GM08714 (cell line): Measurements from ENCODE around the gene EDN2.

Source experiments
- H3K4me3 ChIP-seq: fragments of 200-500 bp; sonication (Bioruptor generic); 2 replicates; pipeline ENCODE4 v1.5.1; 2014; ENCODE audit warnings: mild to moderate bottlenecking, low read length, inconsistent platforms
- ZNF274 ChIP-seq: IDR thresholded peaks from 2 replicates; pipeline ENCODE4 v1.6.1; 2012; ENCODE audit warnings: mild to moderate bottlenecking, low read depth, low read length

The EDN2 gene

DNA sequence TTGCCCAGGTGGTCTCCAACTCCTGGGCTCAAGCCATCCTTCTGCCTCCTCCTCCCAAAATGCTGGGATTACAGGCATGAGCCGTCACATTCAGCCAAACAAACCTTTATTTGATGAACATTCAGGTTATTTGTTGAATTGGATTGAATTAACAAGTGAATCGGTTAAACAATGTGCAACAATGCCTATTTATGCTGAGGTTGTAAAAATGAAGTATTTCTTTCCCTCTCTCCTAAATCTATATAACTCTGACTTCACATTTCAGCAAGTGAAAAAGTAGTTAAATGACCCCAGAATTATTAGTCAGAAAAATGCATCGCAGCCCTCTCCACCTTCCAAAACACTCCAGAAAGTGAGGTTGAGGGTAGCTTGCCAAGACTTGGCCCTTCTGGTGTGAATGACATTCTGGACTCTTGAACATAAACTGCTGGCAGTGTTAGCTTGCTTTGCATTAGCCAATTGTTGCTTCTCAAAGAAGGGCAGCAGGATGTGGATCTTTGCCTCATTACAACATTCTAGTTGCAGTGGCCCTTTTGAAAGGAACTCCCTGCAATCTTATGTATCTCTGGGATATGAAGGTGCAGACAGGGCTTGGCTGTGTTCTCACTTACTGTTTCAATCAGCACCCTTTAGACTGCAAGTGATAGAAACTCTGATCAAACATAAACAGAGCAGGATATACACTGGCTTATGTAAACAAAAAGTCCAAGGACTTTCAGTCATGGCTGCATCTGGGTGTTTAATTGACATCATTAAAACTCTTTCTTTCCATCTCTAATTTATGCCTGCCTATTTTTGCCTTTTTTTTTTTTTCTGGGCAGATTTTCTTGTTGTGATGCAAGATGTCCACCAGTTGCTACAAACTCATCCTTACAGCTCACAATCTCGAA lies 22.4 kb downstream of the EDN2 start:
- no peak for TF ChIP-seq ZNF274

DNA sequence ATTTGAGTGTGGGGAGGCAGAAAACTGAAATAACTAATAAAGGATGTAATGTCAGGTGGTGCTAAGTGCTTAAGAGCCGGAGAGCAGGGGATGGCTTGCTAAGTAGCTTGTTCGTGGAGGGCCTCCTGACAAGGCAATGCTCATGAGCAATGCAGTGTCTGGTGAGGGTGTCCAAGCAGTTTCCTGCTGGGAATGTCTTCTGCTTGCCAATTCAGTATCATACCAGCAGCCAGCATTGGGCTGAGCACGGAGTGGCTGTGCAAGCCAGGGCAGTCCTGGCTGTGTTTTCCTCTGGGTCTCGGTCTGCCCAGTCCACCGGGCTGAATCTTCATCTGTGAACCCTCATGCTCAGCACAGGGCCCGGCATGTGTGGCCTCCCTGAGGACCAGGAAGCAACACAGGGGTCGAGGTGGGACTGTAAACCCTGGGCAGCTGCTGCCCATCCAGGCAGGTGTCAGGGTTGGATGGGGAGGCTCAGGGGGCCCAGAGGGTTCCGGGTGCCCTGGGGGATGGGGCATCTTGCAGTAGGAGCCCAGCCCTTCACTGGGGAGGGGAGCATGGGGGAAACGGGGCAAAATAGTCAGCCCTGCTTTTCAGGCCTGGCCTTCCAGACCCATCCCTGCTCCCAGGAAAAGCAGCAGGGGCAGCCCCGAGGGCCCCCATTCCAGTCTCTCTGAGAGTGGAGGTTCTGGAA lies 27.5 kb downstream of the EDN2 start:
- TF ChIP-seq ZNF274, result no peak
- H3K4me3 ChIP-seq, result no peak overlapping the region

More for the DNA sequence above, 22.4 kb downstream of the EDN2 start:
- no peak overlapping the region for H3K4me3 ChIP-seq

DNA sequence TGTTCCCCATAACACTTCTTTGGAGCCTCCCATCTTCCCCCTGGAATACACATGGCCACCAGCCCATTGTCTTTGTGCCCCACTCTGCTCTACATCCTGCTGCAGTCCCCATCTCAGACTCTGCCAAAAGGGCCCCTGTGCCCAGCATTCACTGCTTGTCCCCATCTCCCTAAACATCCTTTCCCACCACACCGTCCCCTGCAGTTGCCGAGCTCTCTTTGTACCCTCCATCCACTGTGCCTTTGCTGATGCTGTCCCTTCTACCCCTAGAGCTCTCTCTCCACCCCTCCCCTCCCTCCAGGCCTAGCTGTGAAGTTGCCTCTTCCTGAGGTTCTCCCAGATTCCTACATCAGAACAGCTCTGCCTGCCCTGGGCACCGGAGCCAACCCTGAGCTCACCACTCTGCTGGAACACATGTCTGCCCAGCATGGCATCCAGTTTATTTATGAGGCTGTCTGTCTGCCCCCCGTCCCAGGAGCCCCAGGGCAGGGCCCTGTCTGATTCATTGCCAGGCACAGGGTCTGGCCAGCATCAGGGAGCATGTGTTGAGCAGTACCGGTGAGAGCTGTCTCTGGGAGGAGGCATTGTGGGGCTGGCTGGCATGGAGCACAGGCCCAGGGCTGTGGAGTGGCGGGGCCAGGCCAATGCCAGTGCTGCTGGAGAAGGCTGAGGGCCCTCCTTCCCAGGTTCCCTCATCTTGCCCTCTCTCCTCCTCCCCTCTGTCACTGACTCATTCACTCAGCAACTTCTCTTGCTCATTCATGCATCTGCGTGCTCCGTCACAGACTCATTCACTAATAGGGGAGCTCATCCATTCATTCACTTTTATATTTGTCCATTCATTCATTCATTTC lies 28.8 kb downstream of the EDN2 start:
- TF ChIP-seq ZNF274, result no peak
- no peak overlapping the region for H3K4me3 ChIP-seq

DNA sequence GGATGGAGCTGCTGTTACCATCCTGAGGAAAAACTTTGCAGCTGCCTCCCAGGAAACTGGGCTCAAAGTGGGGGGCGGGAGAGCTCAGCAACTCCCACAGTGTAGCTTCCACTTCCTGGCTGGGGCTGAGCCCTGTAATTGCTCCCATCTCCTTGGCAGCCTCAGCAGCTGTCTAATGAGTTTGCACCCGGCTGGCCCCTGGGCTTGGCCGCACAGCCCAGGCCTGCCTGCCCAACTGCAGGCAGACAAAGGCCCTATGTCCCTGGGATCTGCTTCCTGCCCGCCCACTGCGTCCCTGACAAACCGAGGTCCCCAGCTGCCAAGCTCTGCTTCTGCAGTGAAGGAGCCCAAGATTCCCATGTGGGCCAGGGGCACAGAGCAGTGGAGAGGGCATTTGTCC lies 30.1 kb downstream of the EDN2 start:
- TF ChIP-seq ZNF274, result no peak
- H3K4me3 ChIP-seq, result no peak overlapping the region

DNA sequence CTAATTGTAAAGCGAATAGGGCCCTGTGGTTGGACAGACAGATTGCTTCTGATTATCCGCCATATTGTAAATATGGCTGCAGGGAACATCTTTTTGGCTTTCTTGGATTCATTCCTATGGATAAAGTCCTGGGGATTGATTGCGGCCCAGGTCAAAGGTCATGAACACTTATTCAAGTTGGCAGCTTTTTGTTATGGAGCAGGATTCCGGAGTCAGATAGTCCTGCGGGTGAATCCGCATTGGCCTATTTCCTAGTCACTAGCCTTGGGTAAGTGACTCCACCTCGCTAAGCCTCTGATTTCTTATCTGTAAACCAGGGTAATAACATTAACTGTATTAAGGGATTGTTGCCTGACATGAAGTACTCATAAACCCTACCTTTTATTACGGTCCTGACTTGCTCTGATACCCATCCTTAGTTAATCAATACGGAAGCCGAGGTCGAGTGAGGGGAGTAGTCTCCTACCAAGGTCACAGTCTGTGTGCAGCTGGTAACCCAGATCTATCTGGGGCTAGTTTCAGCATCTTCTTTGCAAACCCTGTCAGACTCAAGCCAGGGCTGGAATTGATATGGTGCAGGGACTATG lies 31.7 kb downstream of the EDN2 start:
- TF ChIP-seq ZNF274, result no peak

DNA sequence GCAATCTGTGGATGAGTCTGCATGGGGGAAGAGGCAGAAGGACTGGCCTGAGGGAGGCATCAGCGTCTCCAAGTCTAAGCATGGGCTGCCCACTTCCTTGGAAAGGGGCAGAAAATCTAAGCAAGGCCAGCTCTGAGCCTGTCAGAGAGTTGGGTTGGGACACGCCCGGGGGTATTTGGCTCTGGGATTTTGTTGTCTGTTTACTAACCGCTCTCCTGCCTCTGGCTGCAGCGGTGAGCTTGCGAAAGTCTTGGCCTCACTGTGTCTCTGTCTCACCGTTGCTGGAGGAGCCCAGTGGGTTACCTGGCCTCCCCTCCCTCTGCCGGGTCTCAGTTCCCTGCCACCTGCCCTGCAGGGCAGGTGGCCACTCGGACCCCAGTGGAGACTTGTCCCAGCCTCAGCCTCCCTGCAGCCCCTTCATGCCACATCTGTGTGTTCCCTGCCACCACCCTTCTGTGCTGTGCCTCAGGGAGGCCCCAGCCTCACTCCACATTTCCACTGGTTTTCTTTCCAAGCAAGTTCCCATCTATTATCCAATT lies 33.7 kb downstream of the EDN2 start:
- TF ChIP-seq ZNF274, result no peak
- no peak overlapping the region for H3K4me3 ChIP-seq

More for the DNA sequence above, 31.7 kb downstream of the EDN2 start:
- no peak overlapping the region for H3K4me3 ChIP-seq

DNA sequence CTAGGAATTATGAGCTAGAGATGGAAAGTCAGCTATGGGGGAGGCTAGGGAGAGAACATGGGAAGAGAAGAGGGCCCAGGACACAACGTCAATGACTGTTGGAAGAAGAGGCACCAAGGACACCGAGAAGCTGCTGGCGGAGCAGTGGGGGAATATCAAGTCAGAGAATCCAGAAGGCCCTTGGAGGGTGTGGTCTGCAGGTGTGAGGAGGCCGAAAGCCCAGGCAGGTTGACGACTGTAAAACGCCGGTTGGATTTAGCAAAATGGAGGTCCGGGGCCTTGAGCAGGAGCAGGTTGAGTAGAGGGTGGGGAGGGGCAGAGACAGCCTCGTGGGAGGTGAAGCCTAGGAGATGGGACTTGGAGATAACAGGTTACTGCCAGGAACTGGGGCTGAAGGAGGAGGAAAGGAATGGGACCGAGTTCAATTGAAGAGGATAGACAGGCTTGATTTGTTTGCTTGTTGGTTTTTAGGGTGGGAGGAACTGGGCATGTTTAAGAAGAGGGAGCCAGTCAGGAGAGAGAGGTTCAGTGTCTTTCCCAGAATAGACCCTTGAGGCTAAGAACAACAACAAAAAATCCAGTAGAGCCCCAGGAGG lies 35.1 kb downstream of the EDN2 start:
- no peak for TF ChIP-seq ZNF274
- H3K4me3 ChIP-seq, result no peak overlapping the region

DNA sequence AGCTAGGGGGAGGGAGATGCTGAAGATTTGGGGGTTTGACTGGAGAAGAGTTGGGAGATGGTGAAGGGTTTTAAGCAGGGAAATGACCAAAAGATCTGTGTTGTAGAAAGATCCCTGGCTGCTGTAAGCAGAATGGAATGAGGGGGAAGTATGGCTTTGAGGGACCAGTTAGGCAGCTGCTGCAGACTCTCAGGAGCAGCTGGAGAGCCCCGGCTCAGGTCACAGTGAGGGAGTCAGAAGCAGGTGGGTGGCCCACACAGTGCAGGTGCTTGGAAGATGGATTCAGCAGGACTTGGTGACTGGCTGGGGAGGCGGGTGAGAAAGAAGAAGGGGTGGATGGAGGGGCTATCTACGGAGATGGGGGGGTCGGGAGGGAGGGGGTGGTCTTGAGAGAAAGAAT lies 35.7 kb downstream of the EDN2 start:
- TF ChIP-seq ZNF274, result no peak
- no peak overlapping the region for H3K4me3 ChIP-seq

DNA sequence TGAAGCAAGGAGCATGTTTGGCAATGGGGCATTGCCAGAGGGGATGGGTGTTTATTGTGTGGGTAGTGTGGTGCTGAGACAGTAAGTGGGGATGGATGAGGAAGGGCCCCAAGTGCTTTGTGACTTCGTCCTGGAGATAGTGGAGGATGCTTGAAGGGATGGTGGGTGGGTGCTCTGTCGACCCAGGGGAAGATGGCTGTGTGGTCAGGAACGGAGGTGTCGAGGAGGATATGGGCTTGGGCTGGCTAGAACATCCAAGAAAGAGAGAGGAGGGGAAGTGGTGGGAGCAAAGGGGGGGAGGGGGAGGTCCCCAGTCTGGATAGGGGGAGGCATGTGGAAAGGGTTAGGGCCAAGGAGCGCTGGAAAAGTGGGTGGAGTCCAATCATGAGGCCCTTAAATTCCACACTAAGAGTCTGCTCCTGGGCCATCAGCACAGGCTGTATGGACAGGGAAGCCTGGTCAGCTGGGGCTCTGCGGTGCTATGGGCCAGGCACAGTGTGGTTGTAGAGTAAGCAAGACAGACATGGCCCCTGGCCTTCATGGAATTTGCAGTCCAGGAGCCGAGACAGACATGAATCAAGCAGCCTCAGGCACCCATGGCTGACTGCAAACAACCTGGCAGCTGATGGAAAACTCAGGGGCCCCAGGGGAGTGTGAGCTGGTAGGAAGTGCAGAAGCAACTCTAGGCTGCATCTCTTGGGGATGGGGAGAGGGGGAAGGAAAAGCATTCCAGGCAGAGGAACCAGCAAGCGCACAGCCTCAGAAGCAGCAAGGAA lies 36.3 kb downstream of the EDN2 start:
- no peak overlapping the region for H3K4me3 ChIP-seq
- TF ChIP-seq ZNF274, result no peak

DNA sequence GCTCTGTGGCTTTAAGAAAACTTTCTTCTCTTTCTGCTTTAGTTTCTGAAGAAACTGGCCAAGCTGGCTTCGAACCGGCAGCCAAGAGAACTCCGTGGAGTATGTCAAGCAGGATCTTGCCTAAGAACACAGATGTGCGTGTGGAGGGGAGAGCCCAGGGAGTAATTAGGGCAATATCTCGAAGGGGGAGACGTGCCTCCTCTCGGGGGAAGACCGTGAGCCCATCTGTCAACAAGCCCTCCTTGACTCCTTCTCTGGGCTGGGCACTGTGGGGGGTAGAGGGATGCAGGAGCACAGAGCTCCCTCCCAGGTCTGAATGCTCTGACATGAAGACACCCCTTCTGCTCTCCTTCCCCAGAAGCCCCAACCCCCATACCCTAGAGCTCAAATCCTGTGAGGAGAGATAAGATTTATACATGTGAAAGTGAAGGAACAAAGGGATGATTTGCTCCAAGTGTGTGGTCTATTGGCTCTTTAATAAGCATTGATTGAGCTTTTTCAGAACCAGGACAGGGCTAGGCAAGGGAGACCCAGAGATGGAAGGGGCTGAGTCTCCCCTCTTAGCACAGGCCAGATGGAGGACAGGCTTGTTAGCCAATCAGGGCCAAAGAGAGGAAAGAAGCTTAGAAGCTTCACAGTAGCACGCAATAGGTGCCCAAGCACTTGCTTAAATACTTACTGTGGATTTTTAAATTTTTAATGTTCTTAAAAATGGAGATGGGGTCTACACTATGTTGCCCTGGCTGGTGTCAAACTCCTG lies 37.5 kb downstream of the EDN2 start:
- H3K4me3 ChIP-seq, result no peak overlapping the region
- TF ChIP-seq ZNF274, result no peak

DNA sequence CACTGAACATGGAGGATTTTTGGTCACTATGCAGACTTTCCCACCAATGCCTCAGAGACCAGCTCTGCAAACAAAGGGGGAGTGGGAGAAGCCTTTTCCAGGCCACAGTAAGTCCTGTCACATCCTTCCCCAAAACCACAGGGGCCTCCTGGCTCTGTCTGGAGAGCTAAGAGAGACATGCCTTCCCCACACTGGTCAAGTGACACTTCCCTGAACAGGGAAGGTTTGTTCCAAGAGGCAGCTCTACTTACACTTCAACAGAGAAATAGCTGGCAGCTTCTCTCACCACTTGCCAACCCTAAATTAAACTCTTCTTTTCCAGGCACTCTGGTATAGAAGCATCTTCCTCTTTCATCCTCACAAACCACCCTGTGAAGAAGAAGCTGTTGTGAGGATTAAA lies 39.7 kb downstream of the EDN2 start:
- no peak overlapping the region for H3K4me3 ChIP-seq
- TF ChIP-seq ZNF274, result no peak

DNA sequence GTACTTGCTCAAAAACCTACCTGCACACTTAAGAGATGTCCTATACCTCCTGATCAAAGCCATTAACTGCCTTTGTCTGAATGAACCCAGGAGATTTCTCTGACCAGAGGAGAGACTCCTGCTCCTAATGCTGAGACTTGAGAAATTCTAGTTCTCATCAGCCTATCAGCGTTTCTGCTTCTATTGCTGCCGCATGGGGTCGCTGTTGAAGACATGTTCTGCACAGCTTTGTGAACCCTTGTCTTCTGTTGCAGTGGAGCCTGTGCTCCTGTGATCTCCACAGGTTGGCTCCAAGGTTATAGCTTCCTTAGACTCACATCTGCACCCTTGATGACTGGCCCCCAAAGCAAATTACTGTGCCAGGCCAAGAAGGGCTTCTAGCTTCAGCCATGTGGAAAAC lies 40.2 kb downstream of the EDN2 start:
- H3K4me3 ChIP-seq, result no peak overlapping the region
- TF ChIP-seq ZNF274, result no peak
